Activated CD4-positive, alpha-beta T cell treated with anti-CD3 and anti-CD28 coated beads, Interleukin-2, amount 50 U/mL, for 4 hours (primary cell): ENCODE measurements around the gene AAK1.
"Not testable (repeated sequence)": the region's sequence is repeated elsewhere in the genome, so short reads cannot be mapped to it uniquely, and the experiment has no call there.

Experiments used
- DNase-seq, 2 experiments: peaks; one replicate each; pipeline ENCODE4 v3.0.0-alpha.2; 2020

Gene AAK1

DNA sequence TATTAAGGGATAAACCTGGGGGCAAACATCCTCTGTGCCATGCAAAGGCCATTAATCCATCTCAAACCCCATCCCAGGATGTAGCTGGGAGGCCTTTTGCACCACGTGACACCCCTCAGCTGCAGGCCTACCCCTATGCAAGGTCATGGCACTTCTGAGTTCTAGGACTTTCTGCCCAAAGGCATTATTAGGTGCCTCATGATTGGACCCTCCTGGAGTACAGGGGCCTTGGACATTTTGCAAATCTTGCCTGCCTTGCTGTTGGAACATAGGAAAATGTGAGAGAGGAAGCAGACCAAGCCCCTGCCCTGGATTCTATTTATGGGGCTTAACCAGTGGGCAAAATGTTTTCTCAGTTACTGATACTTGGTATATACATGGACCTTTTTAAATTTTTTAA is 162.1 kb downstream of the AAK1 start:
- no peak for DNase-seq

DNA sequence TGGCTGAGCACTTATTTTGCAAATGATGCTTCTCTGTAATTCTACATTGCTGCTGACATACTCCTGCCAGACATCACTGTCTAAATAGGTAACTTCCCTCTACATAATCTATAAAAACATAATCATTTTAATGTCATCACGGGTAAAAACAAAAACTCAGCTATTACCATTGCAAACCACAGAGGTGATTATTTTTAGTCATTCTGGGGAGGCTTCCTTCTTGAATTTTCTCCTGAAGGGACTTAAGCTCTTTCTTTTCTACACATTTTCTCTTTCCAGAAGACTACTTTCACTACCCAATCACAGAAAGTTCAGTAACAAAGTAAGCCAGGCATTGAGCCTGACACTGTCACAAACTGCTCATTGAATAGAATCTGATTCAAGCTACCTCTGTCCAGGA is 165.9 kb downstream of the AAK1 start:
- DNase-seq: no peak

DNA sequence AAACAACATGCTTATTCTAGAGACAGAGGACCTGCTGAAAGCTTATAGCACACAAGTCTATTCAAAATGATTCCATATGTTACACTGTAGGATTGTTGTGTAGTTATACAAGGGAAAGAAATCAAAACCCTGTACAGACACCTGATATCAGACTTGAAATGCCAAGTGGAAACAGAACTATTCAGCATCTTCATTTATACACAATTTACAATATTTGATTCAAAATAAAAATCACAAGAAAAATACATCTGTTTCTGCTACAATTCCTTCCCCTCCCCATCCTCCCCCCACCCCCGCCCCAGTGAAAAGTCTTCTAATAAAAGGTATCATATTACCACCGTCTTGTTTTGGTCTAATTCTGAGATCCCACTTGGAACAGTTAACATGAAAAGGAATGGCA is 168.9 kb downstream of the AAK1 start:
- no peak for DNase-seq

DNA sequence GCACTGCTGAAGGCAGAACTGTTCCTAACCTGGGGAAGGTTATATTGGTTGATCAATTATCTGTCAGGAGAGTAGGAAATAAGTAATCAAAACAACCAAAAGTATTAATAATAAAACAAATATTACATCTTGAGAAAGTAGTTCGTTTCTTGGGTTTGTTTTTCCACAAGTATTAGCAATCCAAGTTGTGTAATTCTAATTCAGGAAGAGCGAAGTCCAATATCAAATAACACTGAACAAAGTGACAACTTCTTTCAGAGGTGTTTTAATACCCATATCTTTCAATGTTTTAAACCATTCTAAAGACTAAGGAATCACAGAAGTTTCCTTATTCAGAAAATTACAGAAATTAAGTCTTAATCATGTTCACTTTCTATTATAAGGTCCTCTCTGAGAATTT is 171.7 kb downstream of the AAK1 start:
- no peak for DNase-seq

DNA sequence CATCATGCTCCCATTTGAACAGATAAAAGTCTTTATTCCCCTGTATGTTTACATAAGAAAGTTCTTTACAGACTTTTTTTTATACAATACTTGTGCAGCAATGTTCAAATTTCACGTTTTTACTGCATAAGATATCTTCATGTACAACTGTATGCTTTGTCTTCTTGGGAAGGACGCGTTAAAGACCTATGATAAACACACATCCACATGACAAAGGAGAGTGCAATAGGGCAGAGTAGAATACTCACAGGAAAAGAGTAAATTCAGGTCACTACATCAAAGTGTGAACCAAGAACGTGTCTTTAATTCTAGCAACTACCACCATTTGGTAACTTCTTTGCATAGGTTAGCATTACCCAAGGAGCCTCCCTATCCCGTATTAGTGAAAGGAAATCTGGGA is 172.6 kb downstream of the AAK1 start:
- no peak for DNase-seq

DNA sequence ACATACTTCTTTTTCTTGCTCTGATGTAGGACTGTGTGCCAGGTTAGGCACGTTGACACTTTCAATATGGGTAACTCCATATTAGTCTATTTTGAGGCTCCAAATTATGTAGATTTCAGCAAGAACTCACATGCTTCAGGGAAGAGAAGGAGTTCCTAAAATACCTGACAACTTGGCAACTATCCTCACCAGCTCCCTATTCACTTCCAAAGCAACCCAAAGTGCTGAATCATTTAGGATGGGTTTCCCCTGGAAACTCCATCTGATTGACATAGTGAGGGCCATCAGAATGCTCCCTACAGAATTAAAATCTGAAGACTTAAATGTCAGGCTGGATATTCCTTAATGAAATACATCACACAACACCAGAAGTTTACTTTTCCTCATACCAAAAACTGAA is 173.8 kb downstream of the AAK1 start:
- DNase-seq: no peak

DNA sequence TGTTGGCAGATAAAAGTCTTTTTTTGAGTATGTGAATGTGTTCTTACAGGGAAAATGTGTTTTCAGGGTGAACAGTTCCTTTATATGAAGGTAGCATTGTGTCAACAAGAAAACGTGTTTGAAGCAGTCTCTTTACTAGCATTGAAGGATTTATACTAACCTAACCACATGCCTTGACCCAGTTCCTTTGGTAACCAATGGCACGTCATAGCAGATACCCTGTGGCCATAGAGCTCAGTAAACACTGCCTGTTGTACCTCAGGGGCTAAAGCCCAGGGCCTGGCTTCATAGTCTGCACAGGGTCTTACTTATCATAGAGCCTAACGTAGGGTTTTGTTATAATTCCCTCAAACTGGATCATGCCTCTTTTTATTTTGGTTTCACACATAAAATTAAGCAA is 174.2 kb downstream of the AAK1 start:
- DNase-seq: no peak

DNA sequence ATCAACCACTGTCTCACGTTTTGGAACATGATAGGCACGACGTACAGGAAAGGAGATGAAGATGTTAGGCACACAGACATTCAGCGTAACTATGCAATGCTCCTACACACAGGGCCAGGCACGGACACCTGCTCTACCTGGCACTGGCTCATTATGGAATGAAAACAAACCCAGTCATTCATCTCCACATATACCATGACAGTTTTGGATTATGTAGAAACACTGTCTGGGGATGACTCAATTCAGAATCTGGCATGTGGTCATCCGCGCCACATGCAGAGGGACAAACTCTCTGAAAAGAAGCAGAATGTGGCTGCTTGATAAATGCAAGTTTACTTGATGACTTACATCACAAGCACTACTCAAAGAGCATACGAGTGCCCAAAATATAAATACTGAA is 176.8 kb downstream of the AAK1 start:
- no peak for DNase-seq

DNA sequence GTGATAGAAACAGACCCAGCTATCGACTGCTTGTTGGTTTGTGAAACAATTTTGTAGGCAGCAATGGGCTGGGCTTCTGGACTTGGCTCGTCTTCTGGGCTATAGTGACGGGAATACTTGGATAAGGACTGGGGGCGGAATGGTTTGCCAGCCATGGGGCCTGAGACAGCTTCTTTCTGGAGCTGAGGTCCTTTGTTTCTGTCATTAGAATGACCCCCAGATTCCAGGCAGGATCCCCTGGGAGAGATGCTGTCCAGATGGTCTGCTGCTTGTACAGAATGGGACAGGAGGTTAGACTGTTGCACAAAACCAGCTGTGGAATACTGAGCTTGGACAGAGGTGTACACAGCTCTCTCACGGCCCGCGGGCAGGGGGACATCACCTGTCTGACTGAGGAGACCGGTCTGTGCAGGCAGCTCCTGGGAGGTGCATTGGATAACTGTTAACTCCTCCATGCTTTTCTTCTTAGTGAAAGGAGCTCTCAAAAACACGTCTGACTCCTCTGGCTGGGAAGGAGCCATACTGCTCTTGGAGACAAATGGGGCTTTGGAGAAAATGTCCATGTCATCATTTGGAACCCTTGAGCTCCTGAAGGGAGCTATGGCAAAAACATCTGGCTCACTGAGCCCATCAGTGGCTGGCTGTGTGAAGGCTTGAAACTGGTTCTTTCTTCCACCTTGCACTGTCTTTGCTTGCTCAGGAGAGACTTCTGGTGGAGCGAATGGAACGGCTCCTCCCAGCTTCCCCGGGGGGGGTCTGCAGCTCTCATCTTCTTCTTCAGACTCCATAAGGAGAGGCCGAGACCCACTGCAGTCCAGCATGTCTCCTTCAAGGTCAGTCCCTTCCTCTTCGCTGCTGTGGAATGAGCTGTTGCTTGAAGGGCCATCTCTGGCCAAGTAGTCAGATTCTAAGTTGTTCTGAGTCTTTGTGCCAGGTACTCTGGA is 177.8 kb downstream of the AAK1 start:
- DNase-seq: no peak

DNA sequence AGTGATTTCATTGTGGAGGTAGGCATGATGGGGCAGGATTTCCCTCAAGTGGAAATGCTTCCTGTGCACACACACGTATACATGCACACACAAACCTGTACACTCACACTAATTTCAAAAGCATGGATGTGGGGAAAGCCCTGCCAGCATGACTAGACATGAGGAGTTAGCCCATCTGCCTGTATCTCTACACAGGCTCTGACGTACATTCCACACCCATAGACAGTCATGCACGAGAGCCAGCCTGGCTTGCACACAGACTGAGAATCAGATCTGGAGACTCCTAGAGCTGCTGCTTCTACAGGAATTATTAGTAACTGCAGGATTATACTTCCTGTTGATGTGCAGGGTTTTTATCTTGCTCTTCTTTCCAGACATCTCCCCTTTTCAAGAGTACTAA is 179.0 kb downstream of the AAK1 start:
- DNase-seq: no peak

DNA sequence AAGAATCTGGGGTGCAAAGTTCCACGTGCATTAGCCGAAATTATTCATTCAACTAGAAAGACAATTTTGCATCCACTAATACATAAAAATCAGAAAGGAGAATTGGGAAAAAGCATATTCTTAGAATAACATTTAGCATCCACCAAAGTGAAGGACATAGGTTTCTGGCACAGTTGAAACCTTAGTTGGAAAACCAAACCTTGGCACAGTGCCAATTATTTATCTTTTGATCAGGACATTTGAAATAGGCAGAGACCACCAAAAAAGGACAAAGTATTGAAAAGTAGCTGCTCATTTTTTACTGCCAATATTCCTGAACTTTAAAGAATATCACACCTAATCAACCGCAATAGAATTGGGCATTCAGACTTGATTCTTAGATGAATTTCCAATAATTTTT is 180.8 kb downstream of the AAK1 start:
- DNase-seq: no peak

DNA sequence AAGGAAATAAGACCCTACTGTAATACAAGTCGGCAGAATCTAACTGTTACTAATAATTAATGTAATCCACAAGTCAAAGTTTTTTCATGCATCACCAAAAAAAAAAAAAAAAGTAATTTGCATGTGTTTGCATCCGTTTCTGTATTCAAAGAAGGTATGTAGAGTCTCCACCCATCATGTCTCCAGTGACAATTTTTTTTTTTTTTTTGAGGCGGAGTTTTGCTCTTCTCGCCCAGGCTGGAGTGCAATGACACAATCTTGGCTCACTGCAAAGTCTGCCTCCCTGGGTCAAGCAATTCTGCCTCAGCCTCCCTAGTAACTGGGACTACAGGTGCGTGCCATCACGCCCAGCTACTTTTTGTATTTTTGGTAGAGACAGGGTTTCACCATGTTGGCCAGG is 182.1 kb downstream of the AAK1 start:
- no peak for DNase-seq

DNA sequence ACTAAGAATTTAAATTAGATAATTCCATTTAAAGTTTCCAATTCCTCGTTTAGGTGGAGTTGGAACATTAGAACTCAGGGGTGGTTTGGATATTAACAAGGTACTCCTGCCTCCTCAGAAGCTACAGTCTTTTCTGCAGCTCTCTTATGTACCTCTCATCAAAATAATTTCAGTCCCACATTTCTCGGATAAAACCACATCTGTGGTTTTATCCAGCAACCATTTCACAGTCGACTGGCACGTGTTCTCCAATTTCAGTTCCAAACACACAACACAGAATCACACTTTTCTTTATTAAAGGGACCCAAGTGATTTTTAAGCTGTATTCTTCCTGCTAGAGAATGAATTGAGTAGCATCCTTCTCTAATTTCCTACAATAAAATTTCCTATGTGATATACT is 183.6 kb downstream of the AAK1 start:
- no peak for DNase-seq

DNA sequence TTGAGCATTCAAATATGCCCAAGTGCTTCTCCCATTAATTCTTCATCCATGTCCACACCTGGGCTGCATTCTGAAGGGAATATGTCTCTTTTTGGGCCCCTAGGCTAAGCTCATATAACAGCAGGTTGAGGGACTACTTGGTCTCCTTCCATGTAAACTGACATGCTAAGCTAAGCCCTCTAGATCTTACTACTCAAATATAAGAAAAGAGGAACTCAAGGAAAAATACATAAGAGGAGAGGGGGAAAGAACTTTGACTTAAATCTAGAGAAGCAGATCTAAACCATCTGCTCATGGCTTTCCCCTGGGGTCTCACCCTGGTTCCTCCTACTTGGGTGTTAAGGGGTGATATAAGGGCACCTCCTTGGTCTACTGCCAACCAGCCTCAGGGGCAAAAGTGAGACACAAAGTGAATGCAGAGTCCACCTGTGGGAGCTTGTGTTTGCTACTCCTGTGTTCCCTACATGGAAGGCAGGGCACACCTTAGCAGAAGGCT is 186.5 kb downstream of the AAK1 start:
- no peak for DNase-seq

DNA sequence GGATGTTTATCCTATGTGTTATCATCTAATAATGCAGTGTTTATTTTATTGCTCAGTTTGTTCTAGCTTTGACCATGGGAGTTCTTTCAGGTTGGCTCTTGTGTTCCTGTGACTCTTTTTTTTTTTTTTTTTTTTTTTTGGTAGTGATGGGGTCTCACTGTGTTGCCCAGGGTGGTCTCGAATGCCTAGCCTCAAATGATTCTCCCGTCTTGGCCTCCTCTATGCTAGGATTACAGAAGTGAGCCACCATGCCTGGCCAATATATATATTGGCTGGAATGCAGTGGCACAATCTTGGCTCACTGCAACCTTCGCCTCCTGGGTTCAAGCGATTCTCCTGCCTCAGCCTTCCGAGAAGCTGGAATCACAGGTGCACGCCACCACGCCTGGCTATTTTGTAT is 187.4 kb downstream of the AAK1 start:
- DNase-seq: no peak

DNA sequence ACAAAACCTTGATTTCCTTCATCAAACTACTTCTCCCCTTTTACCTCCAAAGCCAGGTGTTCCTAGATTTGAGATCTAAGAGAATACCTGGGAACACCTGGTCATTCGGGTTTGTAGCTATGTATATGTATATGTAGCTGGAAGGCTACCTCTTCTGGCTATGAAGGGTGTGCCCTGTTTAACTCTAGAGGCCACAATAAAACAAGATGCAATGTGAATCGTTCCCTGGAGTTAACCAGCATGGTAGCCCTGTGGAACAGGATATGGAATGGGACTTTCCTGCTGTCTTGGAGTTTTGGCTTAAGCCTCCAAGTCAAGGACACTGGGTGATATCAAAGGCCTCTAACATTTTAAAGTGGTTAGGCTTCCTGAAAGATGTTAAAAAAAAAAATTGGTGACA is 188.6 kb downstream of the AAK1 start:
- no peak for DNase-seq

DNA sequence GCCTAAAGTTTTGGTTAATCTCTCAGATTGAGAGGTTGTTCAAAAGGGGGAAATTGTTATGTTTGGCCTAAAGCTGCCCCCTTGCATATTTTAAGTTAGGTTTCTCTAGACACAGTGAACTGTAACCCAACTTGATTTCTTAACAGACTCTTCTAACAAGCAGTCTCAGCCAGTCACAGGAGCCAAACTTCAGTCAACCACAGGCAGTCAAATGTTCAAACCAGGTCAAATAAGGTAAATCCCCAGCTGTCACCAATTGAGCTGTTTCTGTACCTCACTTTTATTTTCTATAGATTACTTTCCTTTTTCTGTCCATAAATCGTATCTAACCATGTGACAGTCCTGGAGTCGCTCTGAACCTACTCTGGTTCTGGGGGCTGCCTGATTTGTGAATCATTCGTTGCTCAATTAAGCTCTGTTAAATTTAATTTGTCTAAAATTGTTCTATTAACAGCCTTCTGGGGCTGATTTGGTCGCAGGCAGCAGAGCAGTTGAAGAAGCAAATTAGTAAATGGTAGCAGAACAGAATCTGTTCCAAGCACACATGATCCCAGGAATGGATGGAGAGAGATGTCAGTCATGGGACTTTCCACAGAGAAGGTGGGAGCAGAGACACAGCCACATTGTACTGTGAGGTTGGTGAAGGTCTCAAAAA is 189.9 kb downstream of the AAK1 start:
- no peak for DNase-seq

DNA sequence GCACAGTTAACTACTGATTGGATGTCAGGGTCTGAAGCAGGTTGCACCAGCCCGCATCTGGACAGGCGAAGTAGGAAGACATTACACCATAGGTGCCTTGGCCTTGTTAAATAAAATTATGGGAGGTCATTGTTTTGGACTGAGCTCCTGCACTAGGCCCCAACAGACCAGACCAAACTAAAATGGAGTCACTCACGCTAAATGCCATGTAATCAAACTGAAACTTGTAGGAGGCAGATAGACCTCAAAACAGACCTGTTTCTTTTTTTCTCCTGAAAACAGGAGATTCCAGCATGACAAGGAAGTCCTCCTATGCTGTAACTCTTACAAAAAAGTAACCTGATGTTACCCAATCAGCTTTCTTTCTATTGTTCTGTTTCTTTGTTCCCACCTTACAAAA is 190.9 kb downstream of the AAK1 start:
- no peak for DNase-seq

DNA sequence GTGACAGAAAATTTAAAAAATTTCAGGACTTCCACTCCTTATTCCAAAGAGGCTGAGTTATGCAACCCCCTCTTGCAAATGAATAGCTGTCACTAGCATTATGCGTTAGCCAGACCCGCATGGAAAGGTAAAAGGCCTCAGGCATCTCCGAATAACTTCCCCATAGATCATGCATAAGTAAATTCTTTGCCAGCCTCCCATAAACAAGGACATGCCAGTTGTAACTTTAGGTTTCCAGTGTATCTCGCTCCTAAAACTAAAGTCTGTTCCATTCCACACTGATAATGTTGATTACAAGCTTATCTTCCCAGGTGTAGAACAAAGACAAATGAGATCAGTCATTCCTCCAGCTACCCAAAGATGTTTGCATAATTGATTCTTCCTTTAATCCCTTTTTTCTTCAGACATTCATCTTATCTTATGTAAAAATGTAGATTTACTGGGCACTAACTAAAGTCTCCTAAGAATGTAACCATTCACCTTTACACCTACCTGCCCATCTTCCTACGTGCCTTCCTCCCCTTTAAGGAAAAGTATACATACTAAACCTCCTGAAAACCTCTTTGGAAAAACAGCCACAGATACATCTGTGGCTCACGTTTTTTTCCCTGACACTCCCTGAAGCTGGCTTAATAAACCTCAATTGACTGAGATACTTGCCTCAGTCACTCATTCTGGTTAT is 192.7 kb downstream of the AAK1 start:
- DNase-seq: no peak

DNA sequence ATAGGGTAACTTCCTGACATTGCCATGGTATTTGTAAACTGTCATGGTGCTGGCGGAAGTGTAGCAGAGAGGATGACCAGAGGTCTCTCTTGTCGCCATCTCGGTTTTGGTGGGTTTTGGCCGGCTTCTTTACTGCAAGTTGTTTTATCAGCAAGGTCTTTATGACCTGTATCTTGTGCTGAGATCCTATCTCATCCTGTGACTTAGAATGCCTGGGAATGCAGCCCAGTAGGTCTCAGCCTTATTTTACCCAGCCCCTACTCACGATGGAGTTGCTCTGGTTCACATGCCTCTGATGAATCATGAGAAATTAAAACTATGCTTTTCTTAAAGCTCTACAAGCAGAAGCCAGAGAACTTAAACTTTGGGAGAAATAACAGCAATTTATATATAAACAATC is 193.6 kb downstream of the AAK1 start:
- no peak for DNase-seq

DNA sequence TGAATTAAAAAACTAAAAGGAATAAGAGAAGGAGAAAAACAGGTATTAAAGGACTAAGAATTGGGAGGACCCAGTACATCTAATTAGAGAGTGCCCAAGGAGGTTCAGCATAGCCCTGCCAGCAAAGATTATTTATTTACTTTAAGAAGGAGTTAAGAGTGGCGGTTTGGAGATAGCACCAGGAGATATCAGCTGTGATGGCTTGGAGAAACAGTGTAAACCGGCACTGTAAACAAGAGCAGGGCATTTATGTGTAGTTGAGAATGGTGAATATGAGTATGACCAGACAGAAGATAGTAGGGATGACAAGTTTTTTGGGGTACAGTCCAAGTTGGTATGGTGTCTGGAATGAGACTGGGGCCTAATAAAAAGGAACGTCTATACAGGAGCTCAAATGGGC is 199.9 kb downstream of the AAK1 start:
- not testable (repeated sequence) for DNase-seq

DNA sequence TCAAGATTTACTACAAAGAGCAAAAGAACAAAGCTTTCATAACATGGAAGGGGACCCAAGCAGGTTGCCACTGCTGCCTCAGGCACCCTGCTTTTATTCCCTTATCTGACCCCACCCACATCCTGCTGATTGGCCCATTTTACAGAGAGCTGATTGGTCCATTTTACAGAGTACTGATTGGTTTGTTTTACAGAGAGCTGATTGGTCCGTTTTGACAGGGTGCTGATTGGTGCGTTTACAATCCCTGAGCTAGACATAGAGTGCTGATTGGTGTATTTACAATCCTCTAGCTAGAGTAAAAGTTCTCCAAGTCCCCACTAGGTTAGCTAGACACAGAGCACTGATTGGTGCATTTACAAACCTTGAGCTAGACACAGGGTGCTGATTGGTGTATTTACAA is 204.0 kb downstream of the AAK1 start:
- DNase-seq: not testable (repeated sequence)

DNA sequence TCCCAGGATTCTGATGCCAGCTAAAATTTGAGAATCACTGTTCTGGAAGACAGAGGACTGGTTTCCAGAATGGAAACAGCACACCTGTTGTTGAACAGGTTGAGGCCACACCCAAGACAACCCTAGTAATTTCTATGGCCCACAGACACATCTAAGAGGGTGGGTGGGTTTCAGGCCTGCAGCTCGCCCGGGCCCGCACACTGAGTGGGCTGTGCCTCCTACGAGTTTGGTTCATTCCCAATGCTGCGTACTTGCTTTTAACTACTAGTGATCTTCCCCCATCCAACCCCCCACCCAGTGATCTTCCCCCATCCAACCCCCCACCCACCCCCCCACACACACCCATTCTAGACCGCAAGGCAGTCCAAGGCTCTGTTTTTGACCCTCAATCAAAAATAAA is 205.0 kb downstream of the AAK1 start:
- no peak for DNase-seq

DNA sequence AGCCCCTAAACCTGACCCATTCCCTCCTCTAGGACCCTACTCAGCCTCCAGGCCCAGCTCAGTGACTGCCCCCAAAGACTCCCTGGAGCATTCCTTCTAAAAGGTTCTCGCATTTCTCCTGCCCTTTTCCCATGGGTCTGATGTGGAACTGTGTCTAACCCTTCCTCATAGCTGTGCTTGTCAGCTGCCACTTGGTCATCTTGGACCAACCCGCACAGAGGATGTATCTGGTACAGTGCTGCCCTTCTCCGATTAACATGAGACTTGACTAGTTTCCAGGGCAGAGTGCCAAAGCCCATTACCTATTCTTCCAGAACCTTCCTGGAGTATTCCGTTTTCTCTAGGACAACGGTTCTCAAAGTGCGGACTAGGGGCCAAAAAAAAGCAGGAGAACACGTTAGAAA is 205.8 kb downstream of the AAK1 start:
- DNase-seq: no peak
